ENCODE data around the gene AMH. TPM values are rescaled to one million over a fixed set of nuclear protein-coding genes. Genes with fewer than 3 reads are reported as not detected.

Gene AMH
- total RNA-seq, 1 donor from 2014 or later: 16.4 TPM

- no peaks in the 10 kb centered on the region for H3K9me3 Mint-ChIP-seq (ENCODE audit: unreplicated experiment)
- peak overlapping the region; percentile 99 for H3K27ac Mint-ChIP-seq (ENCODE audit: unreplicated experiment)
- peaks cover 60% of the 10 kb centered on the region for H3K4me1 Mint-ChIP-seq (ENCODE audit: unreplicated experiment)
- H3K27me3 Mint-ChIP-seq (ENCODE audit: unreplicated experiment): no peaks in the 10 kb centered on the region
- TF ChIP-seq CTCF (IDR thresholded peaks at IDR 0.05): no peak
- DNase-seq (ENCODE audit: extremely low spot score, unreplicated experiment): no peak
- peaks cover 5% of the 10 kb centered on the region for H3K36me3 Mint-ChIP-seq (ENCODE audit: unreplicated experiment)
- H3K4me3 Mint-ChIP-seq (ENCODE audit: unreplicated experiment): peak overlapping the region; percentile 98
Observed at GRCh38 chr19:2237051-2237868, 11.9 kb upstream of the AMH start.

- Mint-ChIP-seq H3K36me3 (ENCODE audit: unreplicated experiment) (peaks cover 5% of the 10 kb centered on the region), H3K4me3 (ENCODE audit: unreplicated experiment) (peak overlapping the region; percentile 98), H3K27ac (ENCODE audit: unreplicated experiment) (peak overlapping the region; percentile 99), H3K27me3 (ENCODE audit: unreplicated experiment) (no peaks in the 10 kb centered on the region), H3K9me3 (ENCODE audit: unreplicated experiment) (no peaks in the 10 kb centered on the region), H3K4me1 (ENCODE audit: unreplicated experiment) (peaks cover 65% of the 10 kb centered on the region)
- DNase-seq (ENCODE audit: extremely low spot score, unreplicated experiment): no peak
- TF ChIP-seq CTCF (IDR thresholded peaks at IDR 0.05): no peak
Observed at GRCh38 chr19:2237869-2238153, 11.3 kb upstream of the AMH start.

- DNase-seq (ENCODE audit: extremely low spot score, unreplicated experiment): no peak
- H3K36me3 Mint-ChIP-seq (ENCODE audit: unreplicated experiment): peaks cover 5% of the 10 kb centered on the region
- H3K27me3 Mint-ChIP-seq (ENCODE audit: unreplicated experiment): no peaks in the 10 kb centered on the region
- no peaks in the 10 kb centered on the region for H3K9me3 Mint-ChIP-seq (ENCODE audit: unreplicated experiment)
- H3K4me3 Mint-ChIP-seq (ENCODE audit: unreplicated experiment): peak overlapping the region; percentile 98
- peaks cover 62% of the 10 kb centered on the region for H3K4me1 Mint-ChIP-seq (ENCODE audit: unreplicated experiment)
- peak overlapping the region; percentile 99 for H3K27ac Mint-ChIP-seq (ENCODE audit: unreplicated experiment)
- no peak for TF ChIP-seq CTCF (IDR thresholded peaks at IDR 0.05)
Observed at GRCh38 chr19:2239173-2239572, 9.9 kb upstream of the AMH start.

- TF ChIP-seq CTCF (IDR thresholded peaks at IDR 0.05): no peak
- DNase-seq (ENCODE audit: extremely low spot score, unreplicated experiment): no peak
- H3K4me1 Mint-ChIP-seq (ENCODE audit: unreplicated experiment): peaks cover 55% of the 10 kb centered on the region
Observed at GRCh38 chr19:2239771-2240770, 9.1 kb upstream of the AMH start.

More at GRCh38 chr19:2239771-2240770, 9.1 kb upstream of the AMH start:
- peak overlapping the region; percentile 98 for H3K4me3 Mint-ChIP-seq (ENCODE audit: unreplicated experiment)
- no peaks in the 10 kb centered on the region for H3K27me3 Mint-ChIP-seq (ENCODE audit: unreplicated experiment)
- H3K9me3 Mint-ChIP-seq (ENCODE audit: unreplicated experiment): no peaks in the 10 kb centered on the region
- peak overlapping the region; percentile 99 for H3K27ac Mint-ChIP-seq (ENCODE audit: unreplicated experiment)
- peaks cover 11% of the 10 kb centered on the region for H3K36me3 Mint-ChIP-seq (ENCODE audit: unreplicated experiment)

All from osteocyte (in vitro differentiated cells).